Measurements from ENCODE around the gene ZBTB7B. TPM values are rescaled to one million over a fixed set of nuclear protein-coding genes. Genes with fewer than 3 reads are reported as not detected.

ZBTB7B gene
- total RNA-seq, 3 donors from 2014 or later = 175 to 313 (median 255) TPM

GRCh38 chr1:154964359-154964758 lies 38.2 kb upstream of the ZBTB7B start:
- H3K4me3 ChIP-seq = no peak overlapping the region
- H3K36me3 ChIP-seq (ENCODE audit: low read depth) = no peaks in the 10 kb centered on the region
- no peaks in the 10 kb centered on the region for H3K9me3 ChIP-seq
- peaks cover 17% of the 10 kb centered on the region for H3K4me1 ChIP-seq (ENCODE audit: low read depth)
- DNase-seq (peak in 2 of 3 donors; percentile 14 to 27), ATAC-seq (no peak)
- TF ChIP-seq CTCF (IDR thresholded peaks at IDR 0.05) = no peak
- intact Hi-C loops (cut with DNase I, micrococcal nuclease) = loop anchor here in 1 of 2 donors (10.0 kb wide), 1 partner anchor 50 kb away; no protein-coding TSS in a partner anchor

- DNase-seq (peak in 2 of 3 donors; percentile 21 to 45), ATAC-seq (no peak)
- intact Hi-C loops (cut with DNase I, micrococcal nuclease) = loop anchor here in 1 of 2 donors (10.0 kb wide), 1 partner anchor 49 kb away; no protein-coding TSS in a partner anchor
- H3K36me3 ChIP-seq (ENCODE audit: low read depth) = no peaks in the 10 kb centered on the region
- peaks cover 22% of the 10 kb centered on the region for H3K4me1 ChIP-seq (ENCODE audit: low read depth)
- H3K4me3 ChIP-seq = no peak overlapping the region
- TF ChIP-seq CTCF (IDR thresholded peaks at IDR 0.05) = no peak
- no peaks in the 10 kb centered on the region for H3K9me3 ChIP-seq
Observed at GRCh38 chr1:154966111-154966510, 36.5 kb upstream of the ZBTB7B start.

GRCh38 chr1:154967331-154967950 lies 35.2 kb upstream of the ZBTB7B start:
- no peaks in the 10 kb centered on the region for H3K9me3 ChIP-seq
- DNase-seq (peak in 1 of 3 donors; percentile 16), ATAC-seq (no peak)
- H3K4me3 ChIP-seq = no peak overlapping the region
- intact Hi-C loops (cut with DNase I, micrococcal nuclease) = loop anchor here in 1 of 2 donors (10.0 kb wide), 1 partner anchor 47 kb away; no protein-coding TSS in a partner anchor
- no peaks in the 10 kb centered on the region for H3K36me3 ChIP-seq (ENCODE audit: low read depth)
- TF ChIP-seq CTCF (IDR thresholded peaks at IDR 0.05) = no peak
- peaks cover 31% of the 10 kb centered on the region for H3K4me1 ChIP-seq (ENCODE audit: low read depth)

- Histone ChIP-seq H3K4me3 (no peak overlapping the region), H3K36me3 (ENCODE audit: low read depth) (no peaks in the 10 kb centered on the region), H3K4me1 (ENCODE audit: low read depth) (peaks cover 33% of the 10 kb centered on the region), H3K9me3 (no peaks in the 10 kb centered on the region)
- intact Hi-C loops (cut with DNase I, micrococcal nuclease) = loop anchor here in 1 of 2 donors (10.0 kb wide), 1 partner anchor 46 kb away; no protein-coding TSS in a partner anchor
- no peak for TF ChIP-seq CTCF (IDR thresholded peaks at IDR 0.05)
- ATAC-seq (no peak), DNase-seq (peak in 1 of 3 donors; percentile 17)
Observed at GRCh38 chr1:154968731-154969130, 33.9 kb upstream of the ZBTB7B start.

- Histone ChIP-seq H3K36me3 (ENCODE audit: low read depth) (no peaks in the 10 kb centered on the region), H3K4me3 (no peak overlapping the region), H3K4me1 (ENCODE audit: low read depth) (peaks cover 33% of the 10 kb centered on the region), H3K9me3 (no peaks in the 10 kb centered on the region)
- no peak for TF ChIP-seq CTCF (IDR thresholded peaks at IDR 0.05)
- no peak for ATAC-seq
- intact Hi-C loops (cut with DNase I, micrococcal nuclease) = loop anchor here in 1 of 2 donors (10.0 kb wide), 1 partner anchor 46 kb away; no protein-coding TSS in a partner anchor
- peak in 1 of 3 donors; percentile 16 for DNase-seq
Observed at GRCh38 chr1:154969246-154969645, 33.4 kb upstream of the ZBTB7B start.
